UCSD-AML1 (cell line): Measurements from ENCODE around the gene TLNRD1.

Experiments used
- DNase-seq: peaks from one replicate; lab custom pipeline; 2025; ENCODE audit not compliant: unreplicated experiment; lab: John Stamatoyannopoulos, UW

The TLNRD1 gene

GRCh38 chr15:81053621-81054020 lies 52.9 kb downstream of the TLNRD1 start:
- DNase-seq: no peak

DNA sequence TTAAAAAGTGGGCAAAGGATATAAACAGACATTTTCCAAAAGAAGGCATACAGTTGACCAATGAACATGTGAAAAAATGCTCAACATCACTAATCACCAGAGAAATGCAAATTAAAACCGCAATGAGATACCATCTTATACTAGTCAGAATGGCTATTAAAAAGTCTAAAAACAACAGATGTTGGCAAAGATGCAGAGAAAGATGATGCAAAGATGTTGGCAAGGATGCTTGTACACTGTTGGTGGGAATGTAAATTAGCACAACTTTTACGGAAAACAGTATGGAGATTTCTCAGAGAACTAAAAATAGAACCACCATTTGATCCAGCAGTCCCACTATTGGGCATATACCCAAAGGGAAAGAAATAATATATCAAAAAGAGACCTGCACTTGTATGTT lies 53.5 kb downstream of the TLNRD1 start:
- DNase-seq: no peak
